Measurements from ENCODE around the gene SLC25A24.

The SLC25A24 gene

DNA sequence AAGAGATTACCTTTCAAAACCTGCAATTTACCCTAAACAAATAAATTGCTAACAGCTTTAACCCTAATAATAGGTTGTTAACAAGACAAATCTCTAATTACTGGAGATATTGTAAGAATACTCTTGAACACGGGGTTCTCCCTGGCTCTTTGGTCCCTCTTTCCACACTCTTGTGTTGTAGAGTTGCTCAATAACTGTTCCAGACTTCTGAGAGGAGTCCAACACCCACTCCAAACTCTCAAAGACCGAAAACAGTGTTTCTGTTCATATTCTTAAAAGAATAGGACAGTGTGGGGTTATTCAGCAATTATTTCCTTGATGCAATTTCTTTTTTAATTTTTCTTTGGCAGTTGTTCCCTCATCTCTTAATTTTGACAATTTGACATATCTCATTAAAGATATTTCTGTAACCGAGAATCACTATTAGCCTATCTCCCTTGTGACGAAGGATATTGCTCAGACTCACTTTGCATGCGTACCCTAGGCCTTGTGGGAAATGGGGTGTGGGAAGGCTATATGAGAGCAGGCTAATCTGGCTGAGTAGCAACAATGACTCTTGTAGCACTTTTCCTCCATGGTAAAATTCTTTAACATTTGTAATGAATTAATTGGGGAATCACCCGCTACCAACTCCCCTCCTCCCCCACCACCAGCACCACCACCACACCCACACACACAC lies 90.7 kb downstream of the SLC25A24 start:
- TF ChIP-seq, protein P1, sequence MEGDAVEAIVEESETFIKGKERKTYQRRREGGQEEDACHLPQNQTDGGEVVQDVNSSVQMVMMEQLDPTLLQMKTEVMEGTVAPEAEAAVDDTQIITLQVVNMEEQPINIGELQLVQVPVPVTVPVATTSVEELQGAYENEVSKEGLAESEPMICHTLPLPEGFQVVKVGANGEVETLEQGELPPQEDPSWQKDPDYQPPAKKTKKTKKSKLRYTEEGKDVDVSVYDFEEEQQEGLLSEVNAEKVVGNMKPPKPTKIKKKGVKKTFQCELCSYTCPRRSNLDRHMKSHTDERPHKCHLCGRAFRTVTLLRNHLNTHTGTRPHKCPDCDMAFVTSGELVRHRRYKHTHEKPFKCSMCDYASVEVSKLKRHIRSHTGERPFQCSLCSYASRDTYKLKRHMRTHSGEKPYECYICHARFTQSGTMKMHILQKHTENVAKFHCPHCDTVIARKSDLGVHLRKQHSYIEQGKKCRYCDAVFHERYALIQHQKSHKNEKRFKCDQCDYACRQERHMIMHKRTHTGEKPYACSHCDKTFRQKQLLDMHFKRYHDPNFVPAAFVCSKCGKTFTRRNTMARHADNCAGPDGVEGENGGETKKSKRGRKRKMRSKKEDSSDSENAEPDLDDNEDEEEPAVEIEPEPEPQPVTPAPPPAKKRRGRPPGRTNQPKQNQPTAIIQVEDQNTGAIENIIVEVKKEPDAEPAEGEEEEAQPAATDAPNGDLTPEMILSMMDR (IDR thresholded peaks at IDR 0.05; ENCODE audit: borderline replicate concordance, insufficient read depth, low read depth, low read length): no peak
- H3K4me3 ChIP-seq (ENCODE audit: low read depth, low read length): no peak overlapping the region

GRCh38 chr1:108108119-108108518 lies 92.0 kb downstream of the SLC25A24 start:
- no peak overlapping the region for H3K4me3 ChIP-seq (ENCODE audit: low read depth, low read length)
- TF ChIP-seq, protein P1 (IDR thresholded peaks at IDR 0.05; ENCODE audit: borderline replicate concordance, insufficient read depth, low read depth, low read length): no peak

DNA sequence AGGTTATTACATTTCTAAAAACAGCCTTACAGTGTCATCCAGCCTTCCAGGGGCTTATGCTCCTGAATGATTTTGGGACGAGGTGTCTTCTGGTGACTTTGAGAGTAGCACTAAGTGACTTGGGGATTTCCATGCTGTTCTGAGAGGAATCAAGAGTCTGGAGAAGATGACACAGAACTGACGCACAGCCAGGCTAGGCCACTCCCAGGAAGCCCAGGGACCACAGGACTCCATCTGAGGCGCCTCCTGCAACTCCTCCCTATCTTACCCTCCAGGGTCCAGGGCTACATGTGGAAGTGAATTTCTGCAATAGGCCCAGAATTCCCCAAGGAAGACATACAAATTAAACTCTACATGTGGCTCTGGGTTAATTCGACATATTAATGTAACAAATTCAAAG lies 92.5 kb downstream of the SLC25A24 start:
- TF ChIP-seq, protein P1 (IDR thresholded peaks at IDR 0.05; ENCODE audit: borderline replicate concordance, insufficient read depth, low read depth, low read length): no peak

GRCh38 chr1:108106775-108107174 lies 93.4 kb downstream of the SLC25A24 start:
- no peak overlapping the region for H3K4me3 ChIP-seq (ENCODE audit: low read depth, low read length)
- TF ChIP-seq, protein P1 (IDR thresholded peaks at IDR 0.05; ENCODE audit: borderline replicate concordance, insufficient read depth, low read depth, low read length): no peak

More for the DNA sequence above, 92.5 kb downstream of the SLC25A24 start:
- H3K4me3 ChIP-seq (ENCODE audit: low read depth, low read length): no peak overlapping the region

DNA sequence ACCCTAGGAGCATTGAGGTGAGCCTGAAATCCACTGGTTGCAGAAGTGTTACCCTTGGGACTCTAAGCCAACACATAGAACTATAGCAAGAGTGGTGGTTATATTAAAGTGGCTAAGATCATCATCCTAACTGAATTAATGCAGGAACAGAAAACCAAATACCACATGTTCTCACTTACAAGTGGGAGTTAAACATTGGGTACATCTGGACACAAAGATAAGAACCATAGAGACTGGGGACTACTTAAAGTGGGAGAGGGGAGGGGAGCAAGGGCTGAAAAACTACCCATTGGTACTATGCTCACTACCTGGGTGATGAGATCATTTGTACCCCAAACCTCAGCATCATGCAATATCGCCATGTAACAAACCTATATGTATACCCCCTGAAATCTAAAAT lies 100.0 kb downstream of the SLC25A24 start:
- no peak overlapping the region for H3K4me3 ChIP-seq (ENCODE audit: low read depth, low read length)
- TF ChIP-seq, protein P1 (IDR thresholded peaks at IDR 0.05; ENCODE audit: borderline replicate concordance, insufficient read depth, low read depth, low read length): no peak

DNA sequence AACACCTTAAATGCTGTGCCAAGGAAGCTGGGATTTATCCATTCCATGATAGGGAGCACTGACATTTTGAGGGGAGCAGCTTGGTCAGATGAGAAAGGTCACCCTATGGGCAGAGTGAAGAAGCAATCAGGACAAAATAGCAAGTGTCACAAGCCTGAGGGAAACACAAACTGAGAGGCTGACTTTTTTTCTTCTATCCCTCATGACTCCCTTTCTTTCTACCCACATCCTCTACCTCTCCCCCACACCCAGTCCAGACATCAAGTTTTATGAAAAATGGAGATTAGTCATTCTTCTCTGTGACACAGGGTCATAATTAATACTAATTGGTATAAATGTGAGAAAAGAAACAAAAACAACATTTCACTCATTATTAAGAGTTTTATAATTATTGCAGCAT lies 103.1 kb downstream of the SLC25A24 start:
- TF ChIP-seq, protein P1 (IDR thresholded peaks at IDR 0.05; ENCODE audit: borderline replicate concordance, insufficient read depth, low read depth, low read length): no peak
- H3K4me3 ChIP-seq (ENCODE audit: low read depth, low read length): no peak overlapping the region

GRCh38 chr1:108096089-108096488 lies 104.1 kb downstream of the SLC25A24 start:
- H3K4me3 ChIP-seq (ENCODE audit: low read depth, low read length): no peak overlapping the region
- TF ChIP-seq, protein P1 (IDR thresholded peaks at IDR 0.05; ENCODE audit: borderline replicate concordance, insufficient read depth, low read depth, low read length): no peak
